K562 (cell line): ENCODE results near the gene DNAI1. TPM values are rescaled to one million over a fixed set of nuclear protein-coding genes. Genes with fewer than 3 reads are reported as not detected.

Experiments
- ATAC-seq: fragments of 200-7000 bp; cut with Tn5 transposase; 3 replicates; pipeline ENCODE4 v1.9.1; 2020; ENCODE audit warnings: moderate library complexity
- BruUV-seq: library from RNA; stranded (reverse); fragments of 400-500 nt; replicated peaks from 2 replicates; lab custom pipeline; 2021; lab: Mats Ljungman, UMichigan
- CTCF ChIA-PET: fragments of 300-600 bp; formaldehyde crosslinking; extraction: SDS; loops from one replicate; lab custom pipeline; 2021; ENCODE audit warnings: low intra/inter-chr PET ratio; lab: Yijun Ruan, JAX
- POLR2A ChIA-PET: fragments of 300-600, 350-650 bp; sonication (Branson Sonifier 250); formaldehyde crosslinking; extraction: SDS; loops from one replicate; lab custom pipeline; 2021; ENCODE audit warnings: antibody characterized with exemption, inconsistent platforms; lab: Yijun Ruan, JAX
- DNase-seq, 4 experiments: peaks; one replicate each; pipeline versions ENCODE4 v3.0.0 to v3.0.0-alpha.2; 2011 to 2018; ENCODE audit warnings: low spot score in 3 of 4, mixed read lengths in 3 of 4; ENCODE audit errors: extremely low read depth in 1 of 4
- FAIRE-seq: peaks from 2 replicates; lab custom pipeline; 2011; peaks lifted over from hg19 to GRCh38; lab: Jason Lieb, UNC
- H2AFZ ChIP-seq: 2 replicates; pipeline ENCODE4 v1.6.0; 2011; ENCODE audit warnings: low read depth, low read length, control low read depth, inconsistent platforms
- H3K27ac ChIP-seq: fragments of 200-600 bp; 3 replicates; pipeline ENCODE4 v1.8.0; 2011; ENCODE audit warnings: low read depth, mild to moderate bottlenecking, control low read depth, inconsistent platforms, low read length, moderate library complexity, mixed read lengths; ENCODE audit errors: extremely low read depth
- H3K27me3 ChIP-seq, 2 experiments: fragments of 300-600 bp in 1 of 2; 2 replicates in 1 of 2; 3 replicates in 1 of 2; pipeline versions ENCODE4 v1.6.0 to v1.8.0; 2011; ENCODE audit warnings: inconsistent platforms in 2 of 2, low read length in 2 of 2, mild to moderate bottlenecking in 1 of 2, mixed read lengths in 1 of 2, moderate library complexity in 1 of 2; ENCODE audit not compliant: control insufficient read depth in 2 of 2, insufficient read depth in 2 of 2
- H3K36me3 ChIP-seq: fragments of 300-600 bp; 3 replicates; pipeline ENCODE4 v1.8.0; 2011; ENCODE audit warnings: mild to moderate bottlenecking, low read length, inconsistent platforms; ENCODE audit not compliant: control insufficient read depth, insufficient read depth
- H3K4me1 ChIP-seq, 2 experiments: fragments of 200-600 bp in 1 of 2; replicated peaks in 1 of 2; 2 replicates in 1 of 2; 3 replicates in 1 of 2; pipeline versions ENCODE4 v1.5.1 to v1.8.0; 2011; ENCODE audit warnings: inconsistent platforms in 2 of 2, low read length in 2 of 2, mild to moderate bottlenecking in 1 of 2, mixed read lengths in 1 of 2, moderate library complexity in 1 of 2; ENCODE audit not compliant: control insufficient read depth in 2 of 2, insufficient read depth in 2 of 2
- H3K4me2 ChIP-seq: 2 replicates; pipeline ENCODE4 v1.6.1; 2011; ENCODE audit warnings: low read length, control low read depth, inconsistent platforms, mixed read lengths; ENCODE audit not compliant: insufficient read depth
- H3K4me3 ChIP-seq: fragments of 200-600 bp; sonication (generic), shearing (Covaris generic); 2 replicates; pipeline ENCODE4 v1.5.1; 2016; ENCODE audit warnings: control low read depth, inconsistent platforms
- H3K79me2 ChIP-seq: fragments of 200-600 bp; 3 replicates; pipeline ENCODE4 v1.8.0; 2011; ENCODE audit warnings: low read length, inconsistent platforms; ENCODE audit not compliant: control insufficient read depth, insufficient read depth
- H3K9ac ChIP-seq, 2 experiments: 2 replicates each; pipeline versions ENCODE4 v1.6.0 to v1.6.1; 2011; ENCODE audit warnings: low read depth in 2 of 2, low read length in 2 of 2, control low read depth in 1 of 2, inconsistent platforms in 1 of 2, mild to moderate bottlenecking in 1 of 2, mixed read lengths in 1 of 2; ENCODE audit not compliant: insufficient read depth in 1 of 2
- H3K9me1 ChIP-seq: one replicate; pipeline ENCODE4 v1.6.0; 2011; ENCODE audit warnings: inconsistent platforms, mild to moderate bottlenecking, low read length, moderate library complexity; ENCODE audit not compliant: control insufficient read depth, insufficient read depth
- H3K9me3 ChIP-seq: replicated peaks from 2 replicates; pipeline ENCODE4 v1.5.1; 2011; ENCODE audit warnings: low read depth, low read length, inconsistent platforms; ENCODE audit not compliant: control insufficient read depth, insufficient read depth
- H4K20me1 ChIP-seq: replicated peaks from 2 replicates; pipeline ENCODE4 v1.6.1; 2011; ENCODE audit warnings: low read length, inconsistent platforms, mixed read lengths; ENCODE audit not compliant: control insufficient read depth, insufficient read depth
- BHLHE40 ChIP-seq: IDR thresholded peaks from 2 replicates; pipeline ENCODE4 v1.6.1; 2011; ENCODE audit warnings: low read length, improper control_type of control experiment
- L3MBTL2 ChIP-seq: fragments of 450-650 bp; IDR thresholded peaks from 2 replicates; pipeline ENCODE4 v1.6.1; 2016; ENCODE audit warnings: mild to moderate bottlenecking, moderate library complexity
- SMAD3 ChIP-seq: fragments of 450-650 bp; formaldehyde crosslinking; conservative IDR thresholded peaks from 2 replicates; pipeline ENCODE4 v1.4.0; 2020; ENCODE audit warnings: mild to moderate bottlenecking
- ZNF253 ChIP-seq: fragments of 250-450 bp; sonication (Bioruptor Pico); conservative IDR thresholded peaks from 2 replicates; pipeline ENCODE4 v1.6.1; 2021; ENCODE audit warnings: mild to moderate bottlenecking
- WGBS: fragments of 100-300 bp; shearing (Covaris generic); methylation state at CpG from one replicate; pipeline ENCODE4 v1.1.6; 2016; ENCODE audit warnings: low coverage, mixed read lengths; ENCODE audit not compliant: insufficient coverage; ENCODE audit errors: missing lambda C conversion rate; 5-methylcytosine and 5-hydroxymethylcytosine counted together
- in situ Hi-C: fragments of 300-500 bp; cut with MboI; formaldehyde crosslinking; loops from 4 replicates; pipeline ENCODE4 v1.15.0; 2018; ENCODE audit warnings: inconsistent platforms, mixed read lengths
- intact Hi-C: fragments of 100-400 bp; cut with micrococcal nuclease; formaldehyde crosslinking; loops from 2 replicates; pipeline ENCODE4 v1.14.2; 2022
- polyA plus RNA-seq, 8 experiments: library from polyadenylated mRNA; depleted of rRNA in 4 of 8; stranded (reverse) in 5 of 8; unstranded in 3 of 8; fragments of >200 nt; fragmentation: Nextera tagmentation in 2 of 8; fragmentation: Illumina TruSeq in 1 of 8; extraction: Ambion mirVana in 2 of 8; extraction: Trizol in 1 of 8; gene quantifications; 2 replicates each; pipeline versions ENCODE4 v1.2.1 to v1.2.3, GENCODE V29; 2011 to 2014; ENCODE audit warnings: inconsistent platforms in 1 of 8, missing spikeins in 1 of 8
- total RNA-seq, 7 experiments: library from RNA; depleted of rRNA in 6 of 7; stranded (reverse); fragments of >200 nt in 6 of 7; fragmentation: Illumina TruSeq in 2 of 7; extraction: Trizol in 2 of 7; gene quantifications; 2 replicates each; pipeline versions ENCODE4 v1.2.1 to v1.2.3, GENCODE V29; 2011 to 2021; ENCODE audit warnings: low replicate concordance in 1 of 7
- TF ChIP-seq, protein P1 (sequence below): fragments of 450-650 bp; formaldehyde crosslinking; IDR thresholded peaks from 2 replicates; pipeline ENCODE4 v1.4.0; 2020; ENCODE audit warnings: mild to moderate bottlenecking, mixed read lengths

DNAI1 gene
- total and polyA plus RNA-seq, 9 of the 15 experiments (the other 6 are each of a cell fraction or from before 2014, with no cell fraction given) = 0.01 to 0.17 (median 0.04) TPM; not detected in 6

DNA sequence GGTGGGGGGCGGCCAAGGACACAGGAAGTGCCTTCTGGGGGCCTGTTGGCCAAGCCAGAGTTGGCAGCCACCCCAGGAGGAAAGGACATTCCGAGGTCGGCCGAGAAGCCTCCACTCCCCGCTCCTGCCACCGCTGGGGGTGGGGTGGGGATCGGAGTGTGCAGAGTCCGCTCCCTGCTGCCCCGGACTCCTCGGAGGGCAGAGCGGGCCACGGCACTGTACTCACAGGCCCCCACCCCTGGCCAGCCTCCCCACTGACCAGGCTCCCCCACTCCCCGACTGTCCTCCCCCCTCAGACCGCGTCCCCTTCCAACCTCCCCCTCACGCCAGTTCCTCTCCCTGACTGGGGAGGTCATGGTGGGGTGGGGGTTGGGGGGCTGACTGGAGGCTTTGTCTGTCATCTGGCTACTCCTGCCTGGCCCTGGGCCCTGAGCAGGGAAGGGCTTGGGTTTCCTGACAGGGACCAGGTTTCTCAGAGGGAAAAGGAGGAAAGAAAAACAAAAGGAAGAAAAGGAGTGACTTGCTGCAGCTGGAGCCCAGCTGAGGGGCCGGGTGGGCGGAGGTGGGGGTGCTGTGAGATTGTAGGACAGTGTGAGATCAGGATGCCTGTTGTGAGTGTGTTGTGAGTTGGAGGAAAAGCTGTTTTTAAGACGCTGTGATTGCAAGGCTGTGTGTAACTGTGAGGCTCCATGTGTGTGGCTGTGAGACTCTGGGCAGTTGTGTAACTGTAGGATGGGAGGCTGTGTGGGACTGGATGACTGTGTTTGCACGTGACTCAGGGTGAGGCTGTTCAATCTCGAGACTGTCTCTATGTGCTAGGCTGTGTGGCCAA, 101.2 kb downstream of the DNAI1 start:
- POLR2A ChIA-PET = interaction anchor here (1.2 kb wide), 1 partner anchor 20 kb away, joined by 4 read pairs; no protein-coding TSS in a partner anchor
- TF ChIP-seq, protein P1, sequence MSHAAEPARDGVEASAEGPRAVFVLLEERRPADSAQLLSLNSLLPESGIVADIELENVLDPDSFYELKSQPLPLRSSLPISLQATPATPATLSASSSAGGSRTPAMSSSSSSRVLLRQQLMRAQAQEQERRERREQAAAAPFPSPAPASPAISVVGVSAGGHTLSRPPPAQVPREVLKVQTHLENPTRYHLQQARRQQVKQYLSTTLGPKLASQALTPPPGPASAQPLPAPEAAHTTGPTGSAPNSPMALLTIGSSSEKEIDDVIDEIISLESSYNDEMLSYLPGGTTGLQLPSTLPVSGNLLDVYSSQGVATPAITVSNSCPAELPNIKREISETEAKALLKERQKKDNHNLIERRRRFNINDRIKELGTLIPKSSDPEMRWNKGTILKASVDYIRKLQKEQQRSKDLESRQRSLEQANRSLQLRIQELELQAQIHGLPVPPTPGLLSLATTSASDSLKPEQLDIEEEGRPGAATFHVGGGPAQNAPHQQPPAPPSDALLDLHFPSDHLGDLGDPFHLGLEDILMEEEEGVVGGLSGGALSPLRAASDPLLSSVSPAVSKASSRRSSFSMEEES (CRISPR knock-in tag) = peak; percentile 6; the same call in 1 of the 2 replicates
- TF ChIP-seq L3MBTL2 (no peak), SMAD3 (no peak), BHLHE40 (0 out of 2 replicates have a peak, but pooled peaks have one; percentile 21), ZNF253 (CRISPR knock-in tag) (no peak)
- TF ChIP-seq, all 486 proteins: peak for 2
- Histone ChIP-seq H3K9me1 (no peaks in the 10 kb centered on the region), H2AFZ (no peak overlapping the region), H3K9me3 (no peaks in the 10 kb centered on the region), H3K4me1 (peaks cover 0 to 6% of the 10 kb centered on the region in 2 experiments; a peak in 2 of 5 replicates), H3K27ac (no peak overlapping the region), H3K9ac (no peak overlapping the region), H3K27me3 (peaks cover 0 to 48% of the 10 kb centered on the region in 2 experiments; a peak in 4 of 5 replicates), H3K79me2 (no peaks in the 10 kb centered on the region), H3K4me2 (no peak overlapping the region), H3K4me3 (no peak overlapping the region), H4K20me1 (no peaks in the 10 kb centered on the region; the same call in 1 of the 2 replicates), H3K36me3 (no peaks in the 10 kb centered on the region)
- intact Hi-C loops = no loop called here
- peak; percentile 27; the same call in 1 of the 3 replicates for ATAC-seq
- no peak for DNase-seq
- CTCF ChIA-PET = no interaction called here
- 0% methylated on average over 5 of the region's 21 CpGs for whole genome bisulfite sequencing
- FAIRE-seq = no peak
- in situ Hi-C loops = no loop called here
- no TSS peak for BruUV-seq
